Suprapubic skin (tissue), 4 donors: ENCODE measurements around the gene LILRA6. TPM values are rescaled to one million over a fixed set of nuclear protein-coding genes. Genes with fewer than 3 reads are reported as not detected.
A peak's percentile ranks its signal among the peaks of the same experiment; 100 is the strongest.
"Not testable (repeated sequence)": the region's sequence is repeated elsewhere in the genome, so short reads cannot be mapped to it uniquely, and the experiment has no call there.

Experiments used
- DNase-seq, 2 donors: peaks; one replicate each; pipeline ENCODE4 v3.0.0-alpha.2; 2019; ENCODE audit warnings: low spot score in 2 of 2
- H3K27ac ChIP-seq: fragments of 200-600 bp; sonication (generic); one replicate; pipeline ENCODE4 v1.5.1; 2019
- H3K27me3 ChIP-seq: fragments of 200-600 bp; sonication (generic); one replicate; pipeline ENCODE4 v1.5.1; 2019
- H3K36me3 ChIP-seq: fragments of 200-600 bp; sonication (generic); one replicate; pipeline ENCODE4 v1.5.1; 2019
- H3K4me1 ChIP-seq: fragments of 200-600 bp; sonication (generic); one replicate; pipeline ENCODE4 v1.5.1; 2019
- H3K4me3 ChIP-seq: fragments of 200-600 bp; sonication (generic); one replicate; pipeline ENCODE4 v1.5.1; 2019; ENCODE audit warnings: mild to moderate bottlenecking
- H3K9me3 ChIP-seq: fragments of 200-600 bp; sonication (generic); one replicate; pipeline ENCODE4 v1.5.1; 2019
- EP300 ChIP-seq: sonication (generic); formaldehyde crosslinking; IDR thresholded peaks from one replicate; pipeline ENCODE4 v1.6.1; 2017; ENCODE audit warnings: antibody characterized with exemption
- POLR2A ChIP-seq, 2 donors: fragments of 450-650 bp; IDR thresholded peaks; one replicate each; pipeline ENCODE4 v1.6.1; 2017; ENCODE audit warnings: antibody characterized with exemption in 2 of 2, mild to moderate bottlenecking in 2 of 2, moderate library complexity in 2 of 2
- POLR2AphosphoS5 ChIP-seq, 3 donors: sonication (generic); formaldehyde crosslinking; IDR thresholded peaks; one replicate each; pipeline ENCODE4 v1.6.1; 2017; ENCODE audit warnings: antibody characterized with exemption in 3 of 3
- WGBS: methylation state at CpG from one replicate; pipeline ENCODE4 v1.1.5; 2018; 5-methylcytosine and 5-hydroxymethylcytosine counted together
- total RNA-seq, 4 donors: library from RNA; depleted of rRNA; stranded (reverse); fragments of >200 nt; gene quantifications; one replicate each; pipeline ENCODE4 v1.1.0, GENCODE V29; 2016
- TF ChIP-seq, protein P1 (sequence below), 2 donors: fragments of 200-600 bp in 1 of 2; fragments of 450-650 bp in 1 of 2; sonication (generic) in 1 of 2; IDR thresholded peaks; one replicate each; pipeline ENCODE4 v1.5.1; 2016 to 2019; ENCODE audit warnings: antibody characterized with exemption in 2 of 2, mild to moderate bottlenecking in 1 of 2, moderate library complexity in 1 of 2

LILRA6 gene
- total RNA-seq, 4 donors from 2014 or later: 0.51 TPM; not detected in 3

DNA sequence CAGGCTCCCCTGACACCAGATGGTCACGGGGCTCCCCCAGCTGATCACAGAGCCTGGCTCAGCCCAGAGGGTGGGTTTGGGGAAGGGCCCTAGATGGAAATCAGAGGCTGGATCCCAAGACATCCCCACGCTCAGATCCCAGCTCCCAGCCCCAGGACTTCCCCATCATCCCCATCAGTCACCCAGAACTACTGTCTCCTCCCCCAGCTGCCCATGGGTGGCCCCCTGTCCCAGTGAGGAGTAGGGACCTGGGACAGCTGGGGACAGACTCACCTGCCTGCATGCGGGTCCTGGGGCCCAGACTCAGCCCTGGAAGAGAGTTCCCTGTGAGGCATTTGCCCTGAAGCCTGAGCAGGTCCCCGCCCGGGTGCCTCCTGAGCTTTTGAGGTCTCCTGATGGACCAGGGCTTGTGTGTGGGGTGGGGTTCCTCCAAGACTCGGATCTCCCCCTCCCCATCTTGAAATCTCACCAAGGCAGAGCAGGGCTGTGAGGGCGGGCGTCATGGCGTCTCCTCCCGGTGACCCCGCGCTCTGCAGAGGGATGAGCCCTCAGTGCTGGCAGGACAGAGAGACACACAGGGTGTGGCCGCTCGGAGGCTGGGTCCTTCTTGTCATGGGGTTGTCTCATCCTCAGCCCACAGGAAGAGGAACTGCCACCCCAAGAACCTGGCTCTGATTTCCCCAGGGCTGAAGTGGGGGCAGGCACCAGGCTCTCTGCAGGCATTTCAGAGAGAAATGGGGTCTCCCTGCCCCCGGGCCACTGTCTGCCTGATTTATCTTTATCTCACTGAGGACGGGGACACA, 19.9 kb downstream of the LILRA6 start, which contains the start of gene LILRB3:
TSS of gene LILRB3 (minus strand) at position 534 of the 803 bp plus-strand sequence. CDS start at position 503, 31 bp downstream.
- 53% methylated on average over 11 of the region's 16 CpGs for WGBS
- peak; percentile 72 to 81 for DNase-seq
- Histone ChIP-seq H3K4me3 (peak within 1 kb of the TSS; percentile 14), H3K27me3 (peaks cover 21% of the 10 kb centered on the region)
- H3K27ac ChIP-seq, H3K36me3 ChIP-seq, H3K9me3 ChIP-seq, H3K4me1 ChIP-seq: not testable (repeated sequence)

DNA sequence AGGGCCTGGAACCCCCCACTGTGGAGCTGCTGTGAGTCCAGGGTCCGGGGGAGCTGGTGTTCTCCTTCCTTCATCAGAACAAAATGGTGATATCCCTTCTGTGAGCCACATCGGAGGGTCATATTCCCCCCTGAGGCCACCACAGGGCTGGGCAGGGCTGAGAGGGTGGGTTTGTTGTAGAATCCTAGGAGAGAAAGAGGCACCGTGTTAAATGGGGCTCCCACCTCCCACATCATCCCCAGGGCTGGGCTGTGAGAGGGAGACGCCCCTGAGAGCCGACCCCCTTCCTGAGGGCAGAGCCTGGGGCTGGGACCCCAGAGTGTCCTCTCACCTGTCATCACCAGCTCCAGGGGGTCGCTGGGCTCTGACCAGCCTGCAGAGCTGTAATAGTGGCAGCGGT, 20.6 kb downstream of the LILRA6 start:
- DNase-seq: peak; percentile 59 to 69
- H3K27ac ChIP-seq, H3K36me3 ChIP-seq, H3K4me3 ChIP-seq, H3K4me1 ChIP-seq, H3K9me3 ChIP-seq: not testable (repeated sequence)
- peaks cover 21% of the 10 kb centered on the region for H3K27me3 ChIP-seq
- WGBS: 100% methylated on average over 1 of the region's 7 CpGs

DNA sequence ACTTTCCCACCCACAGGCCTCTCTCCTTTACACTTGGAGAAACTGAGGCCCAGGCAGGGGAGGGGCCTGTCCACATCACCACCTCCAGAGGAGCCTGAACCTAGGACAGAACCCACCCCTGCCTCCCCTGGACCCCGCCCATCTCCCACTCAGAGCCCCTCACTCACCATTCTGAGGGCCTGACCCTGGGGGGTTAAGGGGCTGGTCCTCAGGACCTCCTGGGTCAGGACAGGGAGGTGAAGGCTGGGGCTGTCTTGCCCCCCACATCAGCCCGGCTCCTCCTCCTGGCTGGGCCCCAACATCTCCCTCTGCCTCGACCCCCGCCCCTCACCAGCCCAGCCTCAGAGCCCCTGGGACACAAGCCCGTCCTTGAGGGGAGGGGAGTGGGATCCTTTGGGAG, 22.9 kb downstream of the LILRA6 start:
- not testable (repeated sequence) for DNase-seq, H3K9me3 ChIP-seq, H3K4me1 ChIP-seq, H3K36me3 ChIP-seq, H3K27ac ChIP-seq, H3K4me3 ChIP-seq
- WGBS: no CpG with 5 or more reads among the region's 5 CpGs
- peaks cover 21% of the 10 kb centered on the region for H3K27me3 ChIP-seq

DNA sequence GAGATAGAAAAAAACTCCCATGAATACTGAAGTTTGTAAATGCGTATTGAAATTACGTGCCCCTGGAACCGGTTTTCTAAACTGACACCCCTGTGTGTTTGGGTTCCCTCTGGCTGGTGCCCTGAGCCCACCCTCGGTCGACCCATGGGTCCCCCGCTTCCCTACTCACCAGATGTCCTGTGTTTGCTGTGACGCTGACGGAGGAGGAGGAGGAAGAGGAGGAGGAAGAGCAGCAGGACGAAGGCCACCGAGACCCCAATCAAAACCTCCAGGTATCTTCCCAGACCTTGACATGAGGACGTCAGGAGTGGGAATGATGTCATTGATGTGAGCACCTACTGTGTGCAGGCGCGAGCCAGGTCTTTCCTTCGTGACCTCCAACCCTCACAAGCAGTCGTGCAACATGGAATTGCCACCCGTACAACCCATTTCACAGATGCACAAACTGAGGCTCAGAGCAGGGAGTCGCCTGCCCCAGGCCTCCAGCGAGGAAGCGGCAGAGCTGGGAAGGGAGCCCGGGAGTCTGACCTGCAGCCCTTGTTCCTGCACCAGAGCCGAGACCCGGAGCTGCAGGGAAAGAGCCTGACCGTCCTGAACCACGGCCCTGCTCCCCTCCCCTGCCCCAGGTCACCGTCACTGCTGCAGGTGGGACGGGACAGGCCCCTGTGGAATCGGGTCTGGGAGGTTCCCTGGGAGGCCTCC, 23.5 kb downstream of the LILRA6 start:
- DNase-seq: no peak
- Histone ChIP-seq H3K9me3 (no peaks in the 10 kb centered on the region), H3K27me3 (peaks cover 21% of the 10 kb centered on the region), H3K36me3 (no peaks in the 10 kb centered on the region), H3K4me1 (peaks cover 4% of the 10 kb centered on the region), H3K4me3 (no peak overlapping the region), H3K27ac (no peak overlapping the region)
- TF ChIP-seq POLR2AphosphoS5 (IDR thresholded peaks at IDR 0.05) (no peak), EP300 (no peak), POLR2A (IDR thresholded peaks at IDR 0.05) (no peak)
- TF ChIP-seq, protein P1, sequence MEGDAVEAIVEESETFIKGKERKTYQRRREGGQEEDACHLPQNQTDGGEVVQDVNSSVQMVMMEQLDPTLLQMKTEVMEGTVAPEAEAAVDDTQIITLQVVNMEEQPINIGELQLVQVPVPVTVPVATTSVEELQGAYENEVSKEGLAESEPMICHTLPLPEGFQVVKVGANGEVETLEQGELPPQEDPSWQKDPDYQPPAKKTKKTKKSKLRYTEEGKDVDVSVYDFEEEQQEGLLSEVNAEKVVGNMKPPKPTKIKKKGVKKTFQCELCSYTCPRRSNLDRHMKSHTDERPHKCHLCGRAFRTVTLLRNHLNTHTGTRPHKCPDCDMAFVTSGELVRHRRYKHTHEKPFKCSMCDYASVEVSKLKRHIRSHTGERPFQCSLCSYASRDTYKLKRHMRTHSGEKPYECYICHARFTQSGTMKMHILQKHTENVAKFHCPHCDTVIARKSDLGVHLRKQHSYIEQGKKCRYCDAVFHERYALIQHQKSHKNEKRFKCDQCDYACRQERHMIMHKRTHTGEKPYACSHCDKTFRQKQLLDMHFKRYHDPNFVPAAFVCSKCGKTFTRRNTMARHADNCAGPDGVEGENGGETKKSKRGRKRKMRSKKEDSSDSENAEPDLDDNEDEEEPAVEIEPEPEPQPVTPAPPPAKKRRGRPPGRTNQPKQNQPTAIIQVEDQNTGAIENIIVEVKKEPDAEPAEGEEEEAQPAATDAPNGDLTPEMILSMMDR (IDR thresholded peaks at IDR 0.05): no peak
- 85% methylated on average over 17 of the region's 27 CpGs for WGBS

DNA sequence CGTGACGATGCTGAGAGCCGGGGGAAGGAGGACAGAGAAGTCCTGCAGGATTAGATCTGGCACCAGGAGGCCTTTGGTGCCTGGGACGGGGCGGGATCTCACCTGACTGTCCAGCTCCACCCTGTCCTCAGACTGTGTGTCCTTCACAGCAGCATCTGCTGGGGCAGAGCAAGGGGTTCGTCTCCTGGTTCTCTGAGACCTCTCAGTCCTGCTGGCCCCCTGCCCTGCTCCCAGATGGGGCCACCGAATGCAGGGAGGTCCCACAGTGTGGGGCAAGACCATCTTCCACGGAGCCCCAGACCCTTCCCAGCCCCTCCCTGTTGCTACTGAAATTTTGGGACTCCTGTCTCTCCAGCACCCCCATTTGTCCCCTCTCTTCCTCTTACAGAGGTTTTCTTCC, 24.3 kb downstream of the LILRA6 start:
- Histone ChIP-seq H3K4me3 (no peak overlapping the region), H3K27ac (no peak overlapping the region), H3K9me3 (no peaks in the 10 kb centered on the region), H3K27me3 (peaks cover 14% of the 10 kb centered on the region), H3K4me1 (peaks cover 3% of the 10 kb centered on the region), H3K36me3 (no peaks in the 10 kb centered on the region)
- no peak for TF ChIP-seq POLR2AphosphoS5 (IDR thresholded peaks at IDR 0.05)
- no peak for TF ChIP-seq POLR2A (IDR thresholded peaks at IDR 0.05)
- TF ChIP-seq, protein P1 (IDR thresholded peaks at IDR 0.05): no peak
- TF ChIP-seq EP300: no peak
- no peak for DNase-seq
- WGBS: 76% methylated on average over 8 of the region's 8 CpGs

DNA sequence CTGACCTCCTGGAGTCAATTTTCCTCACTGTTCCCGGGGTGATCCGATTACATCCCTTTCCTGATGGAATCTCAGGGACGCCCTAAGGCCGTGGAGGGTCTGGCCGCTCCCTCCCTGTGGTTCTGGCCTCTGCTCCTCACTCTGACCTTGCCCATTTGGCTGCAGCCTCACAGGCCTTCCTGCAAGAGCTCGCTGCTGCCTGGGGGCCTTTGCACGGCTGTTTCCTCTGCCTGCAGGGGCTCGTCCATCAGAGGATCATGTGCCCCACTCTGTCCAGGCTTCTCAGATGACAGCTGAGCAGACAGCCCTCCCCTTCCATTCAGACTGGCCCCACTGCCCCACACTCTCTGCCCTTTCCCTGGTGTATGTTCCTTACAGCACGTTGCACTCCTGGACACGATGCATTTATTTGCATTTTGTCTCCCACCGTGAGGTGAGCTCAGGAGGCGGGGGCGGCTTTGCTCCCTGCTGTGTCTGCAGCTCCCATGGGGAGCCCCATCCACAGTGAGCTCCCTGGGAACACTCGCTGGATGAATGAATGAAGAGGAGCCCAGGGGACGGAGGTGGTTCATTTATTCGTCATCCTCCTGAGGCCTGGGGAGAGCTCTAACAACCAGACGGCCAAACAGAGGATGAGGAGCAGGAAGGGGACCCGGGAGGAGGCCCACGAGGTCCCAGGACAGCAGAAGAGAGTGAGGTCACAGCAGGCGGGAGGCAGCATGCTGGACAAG, 24.9 kb downstream of the LILRA6 start:
- DNase-seq, H3K4me3 ChIP-seq, H3K4me1 ChIP-seq, H3K27me3 ChIP-seq, H3K36me3 ChIP-seq, H3K9me3 ChIP-seq, H3K27ac ChIP-seq: not testable (repeated sequence)
- WGBS: 53% methylated on average over 15 of the region's 20 CpGs

DNA sequence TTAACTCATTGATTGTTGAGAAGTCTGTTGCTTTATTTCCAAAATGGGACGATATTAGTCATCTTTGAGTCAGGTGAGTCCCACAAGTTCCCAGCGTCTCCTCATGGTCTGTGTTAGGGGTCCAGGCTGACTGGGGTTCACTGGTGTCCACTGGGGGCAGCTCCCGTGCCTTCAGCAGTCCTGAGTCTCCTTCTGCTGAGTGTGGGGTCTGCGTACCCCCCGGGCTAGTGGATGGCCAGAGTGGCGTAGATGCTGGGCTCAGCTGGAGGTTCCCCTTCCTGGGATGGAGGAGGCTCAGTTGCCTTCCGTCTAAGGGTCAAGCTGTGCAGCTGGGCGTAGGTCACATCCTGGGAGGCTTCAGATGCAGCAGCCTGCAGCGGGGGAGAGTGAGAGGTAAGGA, 25.7 kb downstream of the LILRA6 start:
- H3K36me3 ChIP-seq: no peaks in the 10 kb centered on the region
- H3K4me1 ChIP-seq: no peaks in the 10 kb centered on the region
- H3K27ac ChIP-seq: no peak overlapping the region
- no peaks in the 10 kb centered on the region for H3K9me3 ChIP-seq
- TF ChIP-seq POLR2AphosphoS5 (IDR thresholded peaks at IDR 0.05) (no peak), POLR2A (IDR thresholded peaks at IDR 0.05) (no peak), EP300 (no peak)
- TF ChIP-seq, protein P1 (IDR thresholded peaks at IDR 0.05): no peak
- 82% methylated on average over 7 of the region's 9 CpGs for WGBS
- H3K4me3 ChIP-seq: no peak overlapping the region
- H3K27me3 ChIP-seq: peaks cover under 1% of the 10 kb centered on the region
- DNase-seq: no peak

DNA sequence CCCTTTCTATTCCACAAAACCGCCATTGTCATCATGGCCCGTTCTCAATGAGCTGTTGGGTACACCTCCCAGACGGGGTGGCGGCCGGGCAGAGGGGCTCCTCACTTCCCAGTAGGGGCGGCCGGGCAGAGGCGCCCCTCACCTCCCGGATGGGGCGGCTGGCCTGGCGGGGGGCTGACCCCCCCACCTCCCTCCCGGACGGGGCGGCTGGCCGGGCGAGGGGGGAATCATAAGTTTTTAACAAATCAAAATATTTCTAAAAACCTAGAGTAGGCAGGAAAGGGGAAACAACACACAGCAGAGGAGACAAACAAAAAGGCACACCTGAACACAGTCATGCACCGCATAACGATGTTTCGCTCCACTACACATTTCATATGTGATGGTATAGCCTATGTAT, 27.9 kb downstream of the LILRA6 start:
- not testable (repeated sequence) for H3K9me3 ChIP-seq, H3K4me3 ChIP-seq, H3K36me3 ChIP-seq, H3K4me1 ChIP-seq, H3K27ac ChIP-seq, H3K27me3 ChIP-seq, DNase-seq
- WGBS: 94% methylated on average over 15 of the region's 19 CpGs

DNA sequence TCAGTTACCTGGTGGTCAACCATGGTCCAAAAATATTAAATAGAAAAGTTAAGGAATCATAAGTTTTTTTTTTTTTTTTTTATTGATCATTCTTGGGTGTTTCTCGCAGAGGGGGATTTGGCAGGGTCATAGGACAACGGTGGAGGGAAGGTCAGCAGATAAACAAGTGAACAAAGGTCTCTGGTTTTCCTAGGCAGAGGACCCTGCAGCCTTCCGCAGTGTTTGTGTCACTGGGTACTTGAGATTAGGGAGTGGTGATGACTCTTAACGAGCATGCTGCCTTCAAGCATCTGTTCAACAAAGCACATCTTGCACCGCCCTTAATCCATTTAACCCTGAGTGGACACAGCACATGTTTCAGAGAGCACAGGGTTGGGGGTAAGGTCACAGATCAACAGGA, 28.4 kb downstream of the LILRA6 start:
- not testable (repeated sequence) for H3K36me3 ChIP-seq, H3K9me3 ChIP-seq, DNase-seq, H3K27me3 ChIP-seq, H3K4me1 ChIP-seq, H3K27ac ChIP-seq, H3K4me3 ChIP-seq
- 56% methylated on average over 4 of the region's 5 CpGs for WGBS
